Measurements from ENCODE around the gene KRT74. TPM values are rescaled to one million over a fixed set of nuclear protein-coding genes. Genes with fewer than 3 reads are reported as not detected.

The KRT74 gene
- total and polyA plus RNA-seq, 9 of the 15 experiments (the other 6 are each of a cell fraction or from before 2014, with no cell fraction given), result not detected

DNA sequence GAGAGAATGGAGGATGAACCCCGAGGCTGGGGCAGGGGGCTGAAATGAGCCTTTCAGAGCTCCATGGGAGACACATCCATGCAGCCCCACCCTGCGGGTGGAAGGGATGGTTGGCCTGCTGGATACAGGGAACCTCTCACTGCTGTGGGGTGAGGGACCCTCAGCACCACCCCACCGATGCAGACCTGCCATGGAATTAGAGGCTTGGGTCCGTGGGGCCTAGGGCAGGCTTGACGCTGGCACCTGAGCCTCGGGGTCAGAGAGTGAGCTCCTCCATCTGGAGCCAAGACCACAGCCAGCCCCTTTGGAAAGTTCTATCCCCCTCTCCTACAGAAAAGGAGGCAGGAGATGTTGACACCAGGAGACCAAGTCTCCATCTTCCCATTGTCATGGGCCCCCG is 7.4 kb upstream of the KRT74 start:
- BruUV-seq (replicated peaks), result no TSS peak
- WGBS (ENCODE audit: insufficient coverage, low coverage, missing lambda C conversion rate), result 2% methylated on average over 6 of the region's 7 CpGs
- in situ Hi-C loops (cut with MboI) (loop anchor here (5.0 kb wide), 1 partner anchor 286 kb away; no protein-coding TSS in a partner anchor), intact Hi-C loops (cut with micrococcal nuclease) (loop anchor here (10.0 kb wide), 3 partner anchors 114 to 426 kb away; no protein-coding TSS in a partner anchor)
- no peak for ATAC-seq
- H2AFZ ChIP-seq (ENCODE audit: low read depth, low read length), result no peak overlapping the region
- POLR2A ChIA-PET, result interaction anchor here (0.6 to 0.8 kb wide), 3 partner anchors 10 to 557 kb away, joined by 3 read pairs; no protein-coding TSS in a partner anchor
- no peak overlapping the region for H3K4me3 ChIP-seq
- H4K20me1 ChIP-seq (replicated peaks; ENCODE audit: control insufficient read depth, insufficient read depth, low read length), result peaks cover 5% of the 10 kb centered on the region
- CTCF ChIA-PET (ENCODE audit: low intra/inter-chr PET ratio), result interaction anchor here (4.5 kb wide), 1 partner anchor 298 kb away, joined by 49 read pairs; no protein-coding TSS in a partner anchor
- no peaks in the 10 kb centered on the region for H3K79me2 ChIP-seq (ENCODE audit: control insufficient read depth, insufficient read depth, low read length)
- H3K27ac ChIP-seq (ENCODE audit: extremely low read depth, low read depth, low read length), result no peak overlapping the region
- H3K9ac ChIP-seq (ENCODE audit: insufficient read depth in 1 of 2, low read depth in 2 of 2, low read length in 2 of 2), result no peak overlapping the region
- H3K9me1 ChIP-seq (ENCODE audit: control insufficient read depth, insufficient read depth, low read length), result no peaks in the 10 kb centered on the region
- no peaks in the 10 kb centered on the region for H3K36me3 ChIP-seq (ENCODE audit: control insufficient read depth, insufficient read depth, low read length)
- TF ChIP-seq TRIM24 (IDR thresholded peaks at IDR 0.05), result no peak
- no peak for TF ChIP-seq SUPT5H (IDR thresholded peaks at IDR 0.05)
- TF ChIP-seq RHOXF2B (CRISPR knock-in tag; conservative IDR thresholded peaks at IDR 0.05), result no peak
- no peak for TF ChIP-seq THRA (IDR thresholded peaks at IDR 0.05)
- no peak for TF ChIP-seq MXI1 (IDR thresholded peaks at IDR 0.05; ENCODE audit: low read depth, low read length)
- TF ChIP-seq KDM5B (IDR thresholded peaks at IDR 0.05; ENCODE audit: insufficient replicate concordance, low read depth, low read length), result no peak
- TF ChIP-seq JUND (IDR thresholded peaks at IDR 0.05; ENCODE audit: borderline replicate concordance, low read depth, low read length), result no peak
- TF ChIP-seq JUND (tag; IDR thresholded peaks at IDR 0.05; ENCODE audit: borderline replicate concordance, low read depth, low read length), result no peak
- no peak for TF ChIP-seq DEAF1 (CRISPR knock-in tag; IDR thresholded peaks at IDR 0.05)
- TF ChIP-seq HEY1 (CRISPR knock-in tag; IDR thresholded peaks at IDR 0.05; ENCODE audit: borderline replicate concordance), result no peak
- no peak for TF ChIP-seq NCOA4 (IDR thresholded peaks at IDR 0.05; ENCODE audit: partially characterized antibody)
- no peak for TF ChIP-seq FOXP1 (CRISPR knock-in tag; IDR thresholded peaks at IDR 0.05)
- TF ChIP-seq SETDB1 (IDR thresholded peaks at IDR 0.05; ENCODE audit: low read length), result no peak
- TF ChIP-seq NFYB (IDR thresholded peaks at IDR 0.05; ENCODE audit: extremely low read depth, insufficient read length), result no peak
- H3K4me1 ChIP-seq (replicated peaks in 1 of 2; ENCODE audit: control insufficient read depth in 2 of 2, insufficient read depth in 2 of 2, low read length in 2 of 2), result no peaks in the 10 kb centered on the region
- H3K4me2 ChIP-seq (ENCODE audit: insufficient read depth, low read length), result no peak overlapping the region
- DNase-seq (ENCODE audit: extremely low read depth in 1 of 4, low spot score in 3 of 4), result no peak
- peaks cover 23 to 43% of the 10 kb centered on the region in 2 experiments for H3K27me3 ChIP-seq (ENCODE audit: control insufficient read depth in 2 of 2, insufficient read depth in 2 of 2, low read length in 2 of 2)
- no peak for FAIRE-seq
- no peaks in the 10 kb centered on the region for H3K9me3 ChIP-seq (replicated peaks; ENCODE audit: control insufficient read depth, insufficient read depth, low read depth, low read length)
